ENCODE data around the gene ARFIP1. TPM values are rescaled to one million over a fixed set of nuclear protein-coding genes. Genes with fewer than 3 reads are reported as not detected.

The ARFIP1 gene
- total RNA-seq, 1 donor from 2014 or later, result 68.0 TPM

- Histone ChIP-seq H3K4me1 (peaks cover 7% of the 10 kb centered on the region), H3K79me2 (ENCODE audit: low read depth) (peaks cover 24% of the 10 kb centered on the region), H3K4me3 (no peak overlapping the region), H3K36me3 (no peaks in the 10 kb centered on the region), H3K27ac (no peak overlapping the region), H3K9ac (no peak overlapping the region), H4K20me1 (ENCODE audit: low read depth) (no peaks in the 10 kb centered on the region), H3K9me3 (ENCODE audit: low read depth) (peaks cover 3% of the 10 kb centered on the region), H3F3A (ENCODE audit: low read depth) (peaks cover 8% of the 10 kb centered on the region), H3K4me2 (no peak overlapping the region), H3K27me3 (no peaks in the 10 kb centered on the region), H2AFZ (replicated peaks) (no peak overlapping the region)
- Mint-ChIP-seq H3K27me3 (ENCODE audit: insufficient read depth, low read depth) (no peaks in the 10 kb centered on the region), H3K4me3 (no peak overlapping the region), H3K36me3 (peaks cover 12% of the 10 kb centered on the region), H3K9me3 (peaks cover 10% of the 10 kb centered on the region), H3K27ac (no peak overlapping the region), H3K4me1 (peaks cover 2% of the 10 kb centered on the region)
- TF ChIP-seq EZH2 (IDR thresholded peaks at IDR 0.05) (no peak), CTCF (IDR thresholded peaks at IDR 0.05) (no peak), EZH2phosphoT487 (IDR thresholded peaks at IDR 0.05) (no peak)
- no peak for DNase-seq (ENCODE audit: low spot score)
Measured at GRCh38 chr4:152848508-152848907, 68.8 kb downstream of the ARFIP1 start.

DNA sequence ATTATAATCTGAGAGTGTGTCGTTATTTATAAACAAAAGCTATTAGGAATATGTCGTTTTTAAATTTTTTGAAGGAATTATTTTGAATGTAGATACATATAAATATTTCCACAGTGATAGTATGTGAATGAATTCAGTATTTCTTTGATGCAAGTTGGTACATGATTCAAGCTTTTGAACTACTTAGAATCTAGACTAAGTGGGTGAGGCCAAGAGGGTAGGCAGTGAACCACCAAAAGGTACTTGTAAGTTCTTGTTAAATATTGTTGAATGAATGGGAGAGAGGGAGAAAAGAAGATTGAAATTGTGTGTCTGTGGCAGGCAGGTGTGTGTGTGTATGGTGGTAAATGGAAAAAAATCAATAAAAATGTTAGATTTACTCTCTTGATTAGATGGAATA is 69.6 kb downstream of the ARFIP1 start:
- Histone ChIP-seq H3K36me3 (peaks cover 2% of the 10 kb centered on the region), H3K9me3 (ENCODE audit: low read depth) (peaks cover 3% of the 10 kb centered on the region), H3K27me3 (no peaks in the 10 kb centered on the region), H3F3A (ENCODE audit: low read depth) (peaks cover 8% of the 10 kb centered on the region), H3K4me2 (no peak overlapping the region), H3K27ac (no peak overlapping the region), H3K4me3 (no peak overlapping the region), H4K20me1 (ENCODE audit: low read depth) (no peaks in the 10 kb centered on the region), H3K79me2 (ENCODE audit: low read depth) (peaks cover 32% of the 10 kb centered on the region), H2AFZ (replicated peaks) (no peak overlapping the region), H3K9ac (no peak overlapping the region), H3K4me1 (peaks cover 7% of the 10 kb centered on the region)
- Mint-ChIP-seq H3K4me3 (no peak overlapping the region), H3K9me3 (peaks cover 16% of the 10 kb centered on the region), H3K4me1 (peaks cover 2% of the 10 kb centered on the region), H3K27ac (no peak overlapping the region), H3K27me3 (ENCODE audit: insufficient read depth, low read depth) (peaks cover 2% of the 10 kb centered on the region), H3K36me3 (peaks cover 12% of the 10 kb centered on the region)
- DNase-seq (ENCODE audit: low spot score), result no peak
- TF ChIP-seq EZH2 (IDR thresholded peaks at IDR 0.05), result no peak
- no peak for TF ChIP-seq CTCF (IDR thresholded peaks at IDR 0.05)
- TF ChIP-seq EZH2phosphoT487 (IDR thresholded peaks at IDR 0.05), result no peak

- H3K36me3 Mint-ChIP-seq, result peaks cover 18% of the 10 kb centered on the region
- Histone ChIP-seq H3K4me2 (no peak overlapping the region), H3K27ac (peak overlapping the region; percentile 26)
Measured at GRCh38 chr4:152850377-152850776, 70.6 kb downstream of the ARFIP1 start.

More at GRCh38 chr4:152850377-152850776, 70.6 kb downstream of the ARFIP1 start:
- Histone ChIP-seq H3K36me3 (peaks cover 3% of the 10 kb centered on the region), H2AFZ (replicated peaks) (no peak overlapping the region), H3K9me3 (ENCODE audit: low read depth) (peaks cover 3% of the 10 kb centered on the region), H3K4me3 (no peak overlapping the region), H3K9ac (no peak overlapping the region), H3K79me2 (ENCODE audit: low read depth) (peaks cover 40% of the 10 kb centered on the region), H4K20me1 (ENCODE audit: low read depth) (no peaks in the 10 kb centered on the region), H3K27me3 (no peaks in the 10 kb centered on the region), H3F3A (ENCODE audit: low read depth) (peaks cover 8% of the 10 kb centered on the region), H3K4me1 (peaks cover 7% of the 10 kb centered on the region)
- Mint-ChIP-seq H3K4me3 (no peak overlapping the region), H3K4me1 (peaks cover 2% of the 10 kb centered on the region), H3K9me3 (peaks cover 22% of the 10 kb centered on the region), H3K27ac (no peak overlapping the region), H3K27me3 (ENCODE audit: insufficient read depth, low read depth) (peaks cover 2% of the 10 kb centered on the region)
- DNase-seq (ENCODE audit: low spot score), result peak; percentile 4
- TF ChIP-seq CTCF (IDR thresholded peaks at IDR 0.05) (no peak), EZH2phosphoT487 (IDR thresholded peaks at IDR 0.05) (no peak), EZH2 (IDR thresholded peaks at IDR 0.05) (no peak)

Measured in neural progenitor cell (in vitro differentiated cells).